Femur (tissue), 1 donor: ENCODE results near the gene PDCD4.
"Not testable (repeated sequence)": the region's sequence is repeated elsewhere in the genome, so short reads cannot be mapped to it uniquely, and the experiment has no call there.

Source experiments
- DNase-seq: peaks from one replicate; pipeline ENCODE4 v3.0.0-alpha.2; 2017

Gene PDCD4

GRCh38 chr10:110861930-110862649 lies 9.6 kb upstream of the PDCD4 start:
- DNase-seq: no peak

GRCh38 chr10:110862961-110863360 lies 8.8 kb upstream of the PDCD4 start:
- DNase-seq: no peak

DNA sequence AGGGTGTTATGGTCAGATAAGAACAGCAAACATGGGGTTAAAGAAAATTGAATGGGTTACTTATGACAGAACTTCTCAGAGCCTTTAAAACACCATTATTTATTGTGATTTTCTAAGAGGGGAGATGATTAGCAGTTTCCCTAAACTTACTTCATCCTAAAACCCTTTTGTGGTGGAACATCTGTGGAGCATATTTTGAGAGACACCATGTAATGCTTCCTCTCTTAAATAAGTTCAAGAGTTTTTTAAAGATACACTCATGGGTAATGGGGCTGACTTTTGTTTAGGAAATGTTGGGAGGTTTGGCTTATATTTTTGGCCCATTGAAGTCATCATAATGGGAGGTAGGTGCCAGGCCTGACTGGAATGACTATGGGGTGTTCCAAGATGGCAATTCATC lies 8.4 kb upstream of the PDCD4 start:
- DNase-seq: no peak

GRCh38 chr10:110863956-110864355 lies 7.8 kb upstream of the PDCD4 start:
- DNase-seq: no peak

DNA sequence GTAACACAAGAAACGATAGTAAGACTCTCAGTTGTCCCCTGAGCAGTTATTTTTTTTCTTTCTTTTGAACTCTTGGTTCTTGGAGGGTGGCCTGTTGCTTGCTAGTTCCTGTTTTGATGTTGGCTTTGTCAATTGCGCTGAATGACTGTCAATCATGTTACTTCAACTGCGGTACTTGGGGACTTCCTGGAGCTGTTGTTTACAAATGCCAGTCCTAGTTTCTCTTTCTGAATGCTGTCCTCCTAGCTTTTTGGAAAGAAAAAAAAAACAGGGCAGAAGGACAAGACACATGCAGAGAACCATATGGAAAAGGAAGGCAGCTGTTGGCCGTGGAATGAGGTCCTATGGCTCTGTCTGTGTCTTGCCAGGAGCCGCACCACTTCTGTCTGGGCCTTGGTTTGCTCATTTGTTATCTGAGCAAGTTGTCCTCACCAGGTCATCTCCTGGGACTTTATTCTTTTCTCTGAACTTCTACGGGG lies 7.0 kb upstream of the PDCD4 start:
- no peak for DNase-seq

GRCh38 chr10:110865186-110865808 lies 6.4 kb upstream of the PDCD4 start:
- DNase-seq: peak; percentile 73

- no peak for DNase-seq
Measured at GRCh38 chr10:110865809-110866482, 5.8 kb upstream of the PDCD4 start.

- not testable (repeated sequence) for DNase-seq
Measured at GRCh38 chr10:110867011-110867806, 4.5 kb upstream of the PDCD4 start.

GRCh38 chr10:110867807-110868465 lies 3.8 kb upstream of the PDCD4 start:
- DNase-seq: no peak

DNA sequence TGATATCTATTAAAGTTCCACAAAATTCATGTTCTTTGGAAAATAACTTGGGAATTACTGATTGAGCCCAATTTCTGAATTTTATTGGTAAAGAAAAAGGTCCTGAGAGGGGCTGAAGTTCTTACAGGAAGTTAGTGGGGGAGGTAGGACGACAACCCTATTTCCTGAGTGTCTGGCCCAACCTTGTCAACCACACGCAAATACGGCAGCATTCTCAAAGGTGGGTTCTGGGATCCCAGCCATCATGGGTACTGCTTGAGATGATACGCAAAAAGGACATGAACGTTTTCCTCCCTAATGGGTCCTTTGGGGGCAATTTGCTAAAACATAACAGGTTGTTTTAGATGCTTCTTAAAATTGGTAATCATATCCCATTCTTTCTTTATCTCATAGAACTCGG lies 2.7 kb upstream of the PDCD4 start:
- no peak for DNase-seq

DNA sequence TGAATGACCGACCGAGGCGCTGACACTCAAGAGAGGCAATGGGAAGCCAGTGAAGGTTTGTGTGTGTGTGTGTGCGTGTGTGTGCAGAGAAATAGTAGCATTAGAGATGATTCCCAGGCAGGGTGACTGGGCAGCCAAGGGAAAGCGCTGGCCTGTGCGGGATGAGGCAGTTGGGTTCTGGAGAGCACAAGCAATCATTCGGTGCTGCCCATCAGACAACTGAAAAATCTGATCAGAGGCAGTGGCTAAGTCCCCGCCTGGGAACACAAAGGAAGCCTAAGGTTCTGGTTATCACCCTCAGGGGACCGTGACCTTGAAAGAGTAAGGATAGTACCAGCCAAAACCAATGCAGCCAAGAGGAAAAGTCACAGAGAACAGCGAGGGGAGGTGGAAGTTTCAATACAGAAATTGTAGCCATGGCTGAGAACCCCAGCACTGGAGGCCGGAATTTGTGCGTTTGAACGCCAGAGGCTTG lies 868 bp upstream of the PDCD4 start:
- no peak for DNase-seq

DNA sequence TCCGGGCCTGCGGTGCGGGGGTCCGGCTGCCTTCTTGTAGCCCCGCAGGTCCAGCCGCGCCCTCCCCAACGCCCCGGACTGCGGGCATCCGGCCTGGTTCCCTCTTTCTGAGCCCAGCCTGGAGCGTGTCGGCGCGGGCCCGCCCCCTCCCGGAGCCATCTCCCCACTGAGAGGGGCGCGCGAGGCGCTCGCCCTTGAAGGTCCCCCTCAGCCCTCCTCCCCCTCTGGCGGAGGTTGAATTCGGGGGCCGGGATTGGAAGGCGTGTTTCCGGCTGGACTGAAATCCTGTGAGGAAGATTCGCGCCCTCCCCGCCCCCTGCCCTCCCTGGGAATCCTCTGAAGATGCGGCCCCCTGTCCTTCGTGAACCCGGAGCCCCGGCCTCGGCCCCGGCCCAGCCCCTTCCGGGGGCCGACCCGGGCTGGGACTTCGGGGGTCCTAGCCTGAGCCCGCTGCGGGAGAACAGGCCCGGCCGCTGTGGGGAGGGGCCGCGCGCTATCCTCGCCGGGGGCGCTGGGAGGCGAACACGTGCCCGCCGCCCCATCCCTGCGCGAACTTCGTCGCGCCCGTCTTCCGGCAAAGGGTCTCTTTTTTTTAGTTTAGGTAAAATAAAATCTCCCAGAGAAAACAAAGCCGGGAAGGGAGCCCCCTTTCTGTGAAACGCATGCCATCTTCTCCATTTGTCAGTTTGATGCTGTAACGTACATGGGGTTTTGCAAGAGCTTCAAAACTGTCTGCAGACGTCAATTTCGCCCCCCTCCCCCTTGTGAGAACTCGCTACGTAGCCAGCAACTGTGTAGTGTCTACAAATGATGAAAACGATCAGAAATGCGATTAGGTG lies 636 bp downstream of the PDCD4 start:
- peak; percentile 92 for DNase-seq

- no peak for DNase-seq
Measured at GRCh38 chr10:110872984-110873923, 1.5 kb downstream of the PDCD4 start.

GRCh38 chr10:110873951-110874350 lies 2.2 kb downstream of the PDCD4 start:
- DNase-seq: no peak

- no peak for DNase-seq
Measured at GRCh38 chr10:110876000-110876399, 4.3 kb downstream of the PDCD4 start.

GRCh38 chr10:110876788-110877187 lies 5.1 kb downstream of the PDCD4 start:
- DNase-seq: no peak

- DNase-seq: no peak
Measured at GRCh38 chr10:110880012-110880411, 8.3 kb downstream of the PDCD4 start.

GRCh38 chr10:110881247-110881646 lies 9.5 kb downstream of the PDCD4 start:
- no peak for DNase-seq

DNA sequence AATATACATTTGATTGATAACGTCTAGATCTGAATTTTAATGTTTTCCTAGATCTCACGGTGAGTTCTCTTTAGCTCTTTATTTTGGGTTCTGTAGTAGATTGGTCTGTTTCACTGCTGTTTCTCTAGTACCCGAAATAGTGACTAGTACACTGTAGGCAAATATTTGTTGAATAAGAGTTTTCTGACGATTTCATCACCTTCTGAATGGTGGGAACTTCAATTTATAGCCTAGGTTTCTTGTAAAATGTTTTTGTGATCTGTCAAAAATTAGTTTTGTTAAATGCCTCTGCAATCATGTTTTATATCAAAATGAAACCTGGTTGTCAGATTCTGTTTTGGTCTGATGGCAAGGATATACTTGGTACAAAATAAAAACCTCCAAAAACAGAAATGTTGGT lies 10.2 kb downstream of the PDCD4 start:
- DNase-seq: no peak

DNA sequence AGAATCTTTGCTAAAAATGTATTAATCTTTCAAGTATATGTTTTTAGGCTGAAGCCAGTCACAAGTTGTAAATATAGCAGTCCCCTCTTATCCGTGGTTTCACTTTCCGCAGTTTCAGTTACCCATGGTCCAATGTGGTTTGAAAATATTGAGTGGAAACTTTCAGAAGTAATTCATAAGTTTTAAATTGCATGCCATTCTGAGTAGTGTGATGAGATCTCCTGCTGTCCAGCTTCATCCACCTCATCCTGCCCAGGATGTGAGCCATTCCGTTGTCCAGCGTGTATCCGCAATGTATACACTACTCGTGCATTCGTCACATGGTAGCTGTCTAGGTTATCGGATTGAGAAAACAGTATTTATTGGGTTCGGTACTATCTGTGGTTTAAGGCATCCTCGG lies 12.2 kb downstream of the PDCD4 start:
- DNase-seq: no peak
